Transverse colon (tissue), 4 donors: Measurements from ENCODE around the gene RAI2. TPM values are rescaled to one million over a fixed set of nuclear protein-coding genes. Genes with fewer than 3 reads are reported as not detected.

Experiments
- DNase-seq: peaks from one replicate; pipeline ENCODE4 v3.0.0-alpha.2; 2019
- H3K27ac ChIP-seq, 4 donors: fragments of 200-600 bp; sonication (generic); 2 replicates each; pipeline ENCODE4 v1.5.1; 2016 to 2018; ENCODE audit warnings: inconsistent platforms in 4 of 4
- H3K27me3 ChIP-seq: fragments of 200-600 bp; sonication (generic); 2 replicates; pipeline ENCODE4 v1.5.1; 2017; ENCODE audit warnings: inconsistent platforms
- H3K36me3 ChIP-seq, 4 donors: fragments of 200-600 bp; sonication (generic); 2 replicates each; pipeline ENCODE4 v1.5.1; 2017 to 2019; ENCODE audit warnings: inconsistent platforms in 4 of 4
- H3K4me1 ChIP-seq, 4 donors: fragments of 200-600 bp; sonication (generic); 2 replicates each; pipeline ENCODE4 v1.5.1; 2017 to 2020; ENCODE audit warnings: inconsistent platforms in 4 of 4
- H3K4me3 ChIP-seq, 4 donors: fragments of 200-600 bp; sonication (generic); 1 replicate in 1 of 4; 2 replicates in 3 of 4; pipeline versions ENCODE4 v1.5.1 to v1.6.1; 2017 to 2019; ENCODE audit warnings: inconsistent platforms in 4 of 4
- H3K9me3 ChIP-seq, 2 donors: fragments of 200-600 bp; sonication (generic); 2 replicates each; pipeline ENCODE4 v1.5.1; 2017 to 2019; ENCODE audit warnings: inconsistent platforms in 2 of 2
- EP300 ChIP-seq: sonication (generic); formaldehyde crosslinking; IDR thresholded peaks from one replicate; pipeline ENCODE4 v1.6.1; 2017; ENCODE audit warnings: antibody characterized with exemption, low read depth
- POLR2A ChIP-seq: fragments of 450-650 bp; IDR thresholded peaks from one replicate; pipeline ENCODE4 v1.6.1; 2016; ENCODE audit warnings: antibody characterized with exemption, mild to moderate bottlenecking, moderate library complexity
- POLR2AphosphoS5 ChIP-seq, 3 donors: sonication (generic); formaldehyde crosslinking; IDR thresholded peaks; one replicate each; pipeline ENCODE4 v1.6.1; 2016; ENCODE audit warnings: antibody characterized with exemption in 3 of 3
- WGBS, 2 donors: methylation state at CpG; one replicate each; pipeline ENCODE4 v1.1.5; 2018; ENCODE audit warnings: low coverage in 1 of 2; 5-methylcytosine and 5-hydroxymethylcytosine counted together
- in situ Hi-C, 4 donors: fragments of 200-750 bp; cut with MboI; loops; one replicate each; pipeline versions ENCODE4 v1.15.0 to v1.15.1; 2017; ENCODE audit warnings: low sequenced_read_pairs in 3 of 4, low pct_ligation_motif_present in 1 of 4, low pct_unique_long_range_greater_than_20kb in 1 of 4
- intact Hi-C: fragments of 100-400 bp; cut with DNase I; formaldehyde crosslinking; loops from one replicate; pipeline ENCODE4 v1.15.1; 2023; ENCODE audit warnings: low total_unique reads
- total RNA-seq, 4 donors: library from RNA; depleted of rRNA; stranded (reverse); fragments of >200 nt; gene quantifications; one replicate each; pipeline ENCODE4 v1.1.0, GENCODE V29; 2016
- TF ChIP-seq, protein P1 (sequence below), 5 experiments: fragments of 200-600 bp in 3 of 5; fragments of 450-650 bp in 2 of 5; sonication (generic) in 3 of 5; IDR thresholded peaks; 1 replicate in 2 of 5; 2 replicates in 3 of 5; pipeline ENCODE4 v1.5.1; 2016 to 2017; ENCODE audit warnings: antibody characterized with exemption in 5 of 5, inconsistent platforms in 3 of 5, mild to moderate bottlenecking in 2 of 5, moderate library complexity in 1 of 5

RAI2 gene
- total RNA-seq, 4 donors from 2014 or later: 4.0 to 16.5 (median 11.0) TPM

DNA sequence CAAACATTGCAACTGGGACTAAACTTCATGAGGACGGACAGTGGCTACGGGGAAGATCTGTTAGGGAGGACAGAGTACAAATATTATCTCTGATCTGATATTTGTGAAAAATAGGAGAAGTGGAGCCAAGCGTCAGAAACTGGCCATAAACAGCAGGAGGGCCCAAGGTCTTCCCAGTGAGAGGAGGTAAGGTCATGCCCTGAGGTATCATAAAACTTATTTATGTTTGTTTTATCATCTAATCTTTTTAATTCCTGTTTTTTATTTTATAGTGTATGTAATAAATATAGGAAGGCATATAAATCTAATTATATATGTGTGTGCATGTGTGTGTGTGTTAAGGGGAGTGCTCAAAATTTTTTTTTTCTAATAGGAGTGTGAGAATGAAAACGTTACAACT, 51.8 kb downstream of the RAI2 start:
- DNase-seq: no peak
- no peaks in the 10 kb centered on the region for H3K27me3 ChIP-seq
- WGBS, 2 donors: 44 to 67% methylated on average over 2 to 4 of the region's 4 CpGs
- in situ Hi-C loops: no loop called here
- TF ChIP-seq, protein P1, sequence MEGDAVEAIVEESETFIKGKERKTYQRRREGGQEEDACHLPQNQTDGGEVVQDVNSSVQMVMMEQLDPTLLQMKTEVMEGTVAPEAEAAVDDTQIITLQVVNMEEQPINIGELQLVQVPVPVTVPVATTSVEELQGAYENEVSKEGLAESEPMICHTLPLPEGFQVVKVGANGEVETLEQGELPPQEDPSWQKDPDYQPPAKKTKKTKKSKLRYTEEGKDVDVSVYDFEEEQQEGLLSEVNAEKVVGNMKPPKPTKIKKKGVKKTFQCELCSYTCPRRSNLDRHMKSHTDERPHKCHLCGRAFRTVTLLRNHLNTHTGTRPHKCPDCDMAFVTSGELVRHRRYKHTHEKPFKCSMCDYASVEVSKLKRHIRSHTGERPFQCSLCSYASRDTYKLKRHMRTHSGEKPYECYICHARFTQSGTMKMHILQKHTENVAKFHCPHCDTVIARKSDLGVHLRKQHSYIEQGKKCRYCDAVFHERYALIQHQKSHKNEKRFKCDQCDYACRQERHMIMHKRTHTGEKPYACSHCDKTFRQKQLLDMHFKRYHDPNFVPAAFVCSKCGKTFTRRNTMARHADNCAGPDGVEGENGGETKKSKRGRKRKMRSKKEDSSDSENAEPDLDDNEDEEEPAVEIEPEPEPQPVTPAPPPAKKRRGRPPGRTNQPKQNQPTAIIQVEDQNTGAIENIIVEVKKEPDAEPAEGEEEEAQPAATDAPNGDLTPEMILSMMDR (IDR thresholded peaks at IDR 0.05): no peak
- TF ChIP-seq POLR2AphosphoS5 (IDR thresholded peaks at IDR 0.05) (no peak), EP300 (no peak), POLR2A (no peak)
- intact Hi-C loops: no loop called here
- no peak overlapping the region for H3K27ac ChIP-seq
- H3K9me3 ChIP-seq: no peaks in the 10 kb centered on the region
- H3K4me3 ChIP-seq: no peak overlapping the region
- peaks cover 0 to 13% (median 0%) of the 10 kb centered on the region in 4 donors for H3K4me1 ChIP-seq
- H3K36me3 ChIP-seq: no peaks in the 10 kb centered on the region

DNA sequence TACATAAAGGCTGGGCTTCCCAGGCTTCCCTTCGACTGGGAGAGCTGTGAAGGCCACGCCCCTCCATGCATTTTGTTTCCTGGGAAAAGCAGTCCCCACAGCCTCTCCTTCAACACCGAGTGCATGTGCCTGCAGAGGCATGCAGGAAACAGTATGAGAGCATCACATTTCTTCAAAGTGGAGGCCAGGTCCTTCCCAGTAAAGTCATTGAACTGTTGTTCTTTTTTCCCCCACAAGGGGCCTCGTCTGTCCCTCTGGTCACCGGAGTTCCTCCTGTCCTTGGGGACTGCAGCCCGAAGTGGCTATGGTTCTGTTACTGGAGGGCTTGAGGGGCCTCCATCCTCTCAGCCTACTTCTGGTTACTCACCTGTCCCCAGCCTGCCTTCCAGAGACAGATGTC, 56.0 kb downstream of the RAI2 start:
- no peak for TF ChIP-seq POLR2AphosphoS5 (IDR thresholded peaks at IDR 0.05)
- H3K4me3 ChIP-seq: no peak overlapping the region
- no peaks in the 10 kb centered on the region for H3K36me3 ChIP-seq
- no peaks in the 10 kb centered on the region for H3K4me1 ChIP-seq
- DNase-seq: no peak
- no peak overlapping the region for H3K27ac ChIP-seq
- in situ Hi-C loops: no loop called here
- no peaks in the 10 kb centered on the region for H3K27me3 ChIP-seq
- WGBS, 2 donors: 67% methylated on average over 6 of the region's 6 CpGs; no CpG with 5 or more reads in 1 of the 2 donors
- no peaks in the 10 kb centered on the region for H3K9me3 ChIP-seq
- intact Hi-C loops: no loop called here

DNA sequence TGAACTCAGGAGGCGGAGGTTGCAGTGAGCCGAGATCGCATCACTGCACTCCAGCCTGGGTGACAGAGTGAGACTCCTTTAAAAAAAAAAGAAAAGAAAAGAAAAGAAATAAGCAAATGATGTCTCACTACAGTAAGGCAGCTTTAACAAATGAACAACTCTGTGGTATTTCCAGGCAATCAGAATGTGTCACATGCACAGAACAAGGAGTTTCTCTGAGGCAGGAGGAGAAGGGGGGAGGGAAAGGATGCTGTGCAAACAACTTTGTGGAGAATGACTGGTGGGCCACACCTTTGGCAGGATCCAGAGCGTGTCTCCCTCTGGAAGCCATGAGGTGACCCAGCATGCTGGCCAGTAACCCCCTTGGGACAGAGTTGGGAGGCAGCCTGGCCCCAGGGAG, 57.6 kb downstream of the RAI2 start:
- no peak for TF ChIP-seq POLR2A
- no peaks in the 10 kb centered on the region for H3K4me1 ChIP-seq
- intact Hi-C loops: no loop called here

DNA sequence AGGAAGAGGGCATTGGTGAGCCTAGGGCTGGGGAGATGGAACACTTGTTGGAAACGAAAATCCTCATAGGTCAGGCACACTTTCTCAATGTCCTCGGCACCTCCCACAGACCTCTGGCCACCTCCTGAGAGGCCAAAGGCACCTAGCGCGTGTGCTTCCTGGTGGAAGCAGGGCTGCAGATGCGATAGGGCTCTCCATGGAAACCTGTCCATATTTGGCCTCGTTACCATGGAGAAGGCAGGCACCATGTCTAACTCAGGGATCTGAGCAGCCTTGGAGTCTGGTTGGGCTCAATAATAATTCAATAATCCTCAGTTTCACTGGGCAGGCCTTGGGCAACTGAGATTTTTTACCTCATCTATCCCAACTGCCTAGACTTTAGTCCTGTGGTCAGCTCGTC, 58.3 kb downstream of the RAI2 start:
- no peak for DNase-seq
- Histone ChIP-seq H3K27me3 (no peaks in the 10 kb centered on the region), H3K9me3 (no peaks in the 10 kb centered on the region), H3K27ac (no peak overlapping the region), H3K36me3 (no peaks in the 10 kb centered on the region), H3K4me3 (no peak overlapping the region), H3K4me1 (no peaks in the 10 kb centered on the region)
- in situ Hi-C loops (no loop called here), intact Hi-C loops (no loop called here)
- TF ChIP-seq POLR2A (no peak), POLR2AphosphoS5 (IDR thresholded peaks at IDR 0.05) (no peak), EP300 (no peak)
- TF ChIP-seq, protein P1 (IDR thresholded peaks at IDR 0.05): no peak
- WGBS, 2 donors: 81% methylated on average over 5 of the region's 7 CpGs; no CpG with 5 or more reads in 1 of the 2 donors

More for the DNA sequence above, 57.6 kb downstream of the RAI2 start:
- Histone ChIP-seq H3K4me3 (no peak overlapping the region), H3K36me3 (no peaks in the 10 kb centered on the region), H3K27ac (no peak overlapping the region), H3K9me3 (no peaks in the 10 kb centered on the region), H3K27me3 (no peaks in the 10 kb centered on the region)
- WGBS, 2 donors: 78% methylated on average over 4 of the region's 4 CpGs; no CpG with 5 or more reads in 1 of the 2 donors
- no peak for DNase-seq
- in situ Hi-C loops: no loop called here

DNA sequence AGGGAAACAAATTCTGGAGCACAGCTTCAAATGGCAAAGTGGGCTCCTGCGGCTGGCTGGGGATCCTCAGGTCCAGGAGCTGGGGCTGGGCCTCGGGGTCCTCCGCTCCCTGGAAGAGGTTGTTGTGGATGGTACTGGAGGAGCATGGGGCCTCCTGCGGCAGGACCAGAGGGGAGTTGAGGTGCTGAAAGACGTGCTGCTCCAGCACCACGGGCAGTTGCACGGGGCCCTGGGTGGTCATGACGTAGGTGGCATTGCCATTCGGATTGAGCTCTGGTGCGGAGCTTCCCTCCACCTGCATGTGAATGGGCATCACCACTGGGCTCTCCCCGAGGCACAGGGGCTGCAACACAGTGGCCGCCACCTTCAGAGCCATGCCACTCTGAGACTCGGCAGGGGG, 59.7 kb downstream of the RAI2 start:
- Histone ChIP-seq H3K4me1 (no peaks in the 10 kb centered on the region), H3K9me3 (no peaks in the 10 kb centered on the region), H3K27ac (no peak overlapping the region), H3K4me3 (no peak overlapping the region), H3K36me3 (no peaks in the 10 kb centered on the region), H3K27me3 (no peaks in the 10 kb centered on the region)
- TF ChIP-seq POLR2AphosphoS5 (IDR thresholded peaks at IDR 0.05) (no peak), EP300 (no peak), POLR2A (no peak)
- TF ChIP-seq, protein P1 (IDR thresholded peaks at IDR 0.05): no peak
- 88% methylated on average over 13 of the region's 13 CpGs; no CpG with 5 or more reads in 1 of the 2 donors for WGBS, 2 donors
- in situ Hi-C loops (no loop called here), intact Hi-C loops (no loop called here)
- DNase-seq: no peak
